Lower leg skin (tissue), 3 donors: ENCODE measurements around the gene SSTR3.

Source experiments
- POLR2A ChIP-seq, 2 donors: fragments of 450-650 bp; IDR thresholded peaks; one replicate each; pipeline ENCODE4 v1.6.1; 2016 to 2017; ENCODE audit warnings: antibody characterized with exemption in 2 of 2, mild to moderate bottlenecking in 1 of 2, moderate library complexity in 1 of 2
- TF ChIP-seq, protein P1 (sequence below), 3 donors: fragments of 450-650 bp; IDR thresholded peaks; one replicate each; pipeline ENCODE4 v1.5.1; 2016; ENCODE audit warnings: antibody characterized with exemption in 3 of 3, mild to moderate bottlenecking in 3 of 3, moderate library complexity in 2 of 3

DNA sequence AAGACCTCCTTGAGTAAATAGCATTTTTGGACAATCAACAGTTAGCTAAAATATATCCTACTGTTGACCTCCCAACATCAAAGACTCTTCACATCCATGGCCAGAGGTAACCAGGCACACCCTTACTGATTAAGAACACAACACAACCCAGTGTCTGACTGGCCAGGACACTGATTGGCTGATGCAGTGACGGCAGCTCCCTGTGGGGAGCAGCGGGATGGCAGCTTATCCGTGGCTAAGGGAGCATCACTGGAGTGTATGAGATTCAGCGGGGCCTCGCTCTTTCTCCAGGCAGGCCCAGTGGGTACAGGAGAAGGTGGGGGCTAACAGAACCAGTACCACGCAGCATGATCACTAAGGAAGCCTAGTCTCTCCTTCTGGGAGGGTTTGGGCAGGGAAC, 52.2 kb downstream of the SSTR3 start:
- TF ChIP-seq, protein P1, sequence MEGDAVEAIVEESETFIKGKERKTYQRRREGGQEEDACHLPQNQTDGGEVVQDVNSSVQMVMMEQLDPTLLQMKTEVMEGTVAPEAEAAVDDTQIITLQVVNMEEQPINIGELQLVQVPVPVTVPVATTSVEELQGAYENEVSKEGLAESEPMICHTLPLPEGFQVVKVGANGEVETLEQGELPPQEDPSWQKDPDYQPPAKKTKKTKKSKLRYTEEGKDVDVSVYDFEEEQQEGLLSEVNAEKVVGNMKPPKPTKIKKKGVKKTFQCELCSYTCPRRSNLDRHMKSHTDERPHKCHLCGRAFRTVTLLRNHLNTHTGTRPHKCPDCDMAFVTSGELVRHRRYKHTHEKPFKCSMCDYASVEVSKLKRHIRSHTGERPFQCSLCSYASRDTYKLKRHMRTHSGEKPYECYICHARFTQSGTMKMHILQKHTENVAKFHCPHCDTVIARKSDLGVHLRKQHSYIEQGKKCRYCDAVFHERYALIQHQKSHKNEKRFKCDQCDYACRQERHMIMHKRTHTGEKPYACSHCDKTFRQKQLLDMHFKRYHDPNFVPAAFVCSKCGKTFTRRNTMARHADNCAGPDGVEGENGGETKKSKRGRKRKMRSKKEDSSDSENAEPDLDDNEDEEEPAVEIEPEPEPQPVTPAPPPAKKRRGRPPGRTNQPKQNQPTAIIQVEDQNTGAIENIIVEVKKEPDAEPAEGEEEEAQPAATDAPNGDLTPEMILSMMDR (IDR thresholded peaks at IDR 0.05): no peak
- no peak for TF ChIP-seq POLR2A (IDR thresholded peaks at IDR 0.05)
